Adipose tissue (tissue), 3 donors: Measurements from ENCODE around the gene DNAL4. TPM values are rescaled to one million over a fixed set of nuclear protein-coding genes. Genes with fewer than 3 reads are reported as not detected.

Experiments used
- H3K27ac ChIP-seq: one replicate; pipeline ENCODE4 v1.5.1; 2013; ENCODE audit warnings: low read depth, low read length
- WGBS, 3 donors: extraction: QIAGEN DNeasy Blood & Tissue Kit; methylation state at CpG; one replicate each; pipeline ENCODE4 v1.1.7; 2013; 5-methylcytosine and 5-hydroxymethylcytosine counted together
- polyA plus RNA-seq, 3 donors: library from polyadenylated mRNA; stranded (reverse); fragments of 200-250 nt; gene quantifications; one replicate each; pipeline ENCODE4 v1.2.3, GENCODE V29; 2013
- donor health status: healthy with polysubstance abuse.
- donor health status: Bipolar disorder and iron deficiency.
- donor health status: healthy.

DNAL4 gene
- polyA plus RNA-seq, 3 donors, result 11.6 to 16.0 (median 14.2) TPM

DNA sequence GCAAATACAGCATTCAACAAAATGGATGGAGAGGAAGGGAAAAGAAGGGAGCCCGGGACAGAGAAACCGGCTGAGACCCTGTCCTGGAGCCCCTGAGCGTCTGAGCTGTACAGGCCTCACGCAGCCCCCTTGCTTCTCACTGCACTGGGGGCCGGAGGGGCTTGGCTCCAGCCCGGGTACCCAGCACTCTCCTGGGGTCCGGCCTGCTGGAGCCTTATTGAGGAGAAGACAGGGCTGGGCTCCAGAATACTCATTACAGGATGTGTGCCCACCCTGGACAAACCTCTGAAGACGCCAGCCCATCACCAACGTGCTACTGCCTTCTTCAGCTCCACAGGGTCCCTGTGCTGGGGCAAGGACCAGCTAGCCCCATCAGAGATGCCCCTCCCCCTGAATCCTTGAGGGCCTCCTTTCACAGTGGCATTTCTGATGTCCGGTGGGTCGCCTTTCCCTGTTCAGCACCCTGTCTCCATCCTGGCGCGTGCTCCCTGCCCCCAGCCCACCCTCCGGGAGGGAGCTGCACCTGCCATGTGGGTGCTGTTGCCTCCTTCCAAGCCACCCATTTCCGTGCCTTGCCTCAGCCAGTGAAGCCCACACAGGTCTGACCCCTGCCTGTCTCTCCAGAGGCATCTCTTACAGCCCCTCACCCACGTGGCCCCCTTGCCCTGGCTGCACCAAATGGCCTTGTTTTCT, 23.5 kb downstream of the DNAL4 start:
- no peak overlapping the region for H3K27ac ChIP-seq
- WGBS, 3 donors, result 91 to 94% (median 93%) methylated on average over 16 of the region's 16 CpGs

DNA sequence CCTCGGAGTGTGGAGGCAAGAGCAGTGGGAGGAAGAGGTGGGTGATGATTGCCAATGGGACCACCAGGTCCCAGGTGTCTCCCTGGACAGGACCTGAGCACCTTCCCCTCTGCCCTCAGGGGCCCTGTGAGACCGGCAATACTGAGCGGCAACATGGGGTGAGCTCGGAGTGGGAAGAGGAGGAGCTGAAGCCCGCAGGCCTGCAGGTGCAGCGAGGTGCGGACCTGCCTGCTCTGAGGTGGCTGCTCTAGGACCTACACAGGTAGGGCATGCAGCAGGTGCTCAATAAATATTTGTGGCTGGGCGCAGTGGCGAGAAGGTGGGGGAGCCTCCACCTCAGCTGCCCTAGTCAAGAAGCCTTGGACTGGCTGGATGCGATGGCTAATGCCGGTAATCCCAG, 25.9 kb downstream of the DNAL4 start:
- H3K27ac ChIP-seq, result no peak overlapping the region
- WGBS, 3 donors, result 89 to 96% (median 94%) methylated on average over 10 to 11 of the region's 11 CpGs

DNA sequence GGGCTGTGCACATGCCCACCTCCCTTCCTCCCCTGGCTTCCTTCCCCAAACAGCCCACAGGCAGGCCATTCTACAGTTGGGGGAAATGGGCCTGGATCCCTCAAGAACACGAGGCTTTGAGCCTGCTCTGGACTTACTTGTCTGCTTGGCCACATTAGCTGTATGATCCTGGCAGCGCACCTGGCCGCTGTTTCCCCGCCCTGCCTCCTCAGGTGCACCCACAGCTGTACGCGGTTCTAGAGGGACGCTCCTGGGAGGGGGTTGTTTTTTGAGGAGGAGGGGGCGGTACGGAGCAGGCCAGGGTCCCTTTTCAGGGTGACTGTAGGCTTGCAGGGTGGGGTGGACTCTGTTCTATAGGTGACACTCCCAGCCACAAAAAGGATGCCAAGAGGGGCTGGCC, 26.6 kb downstream of the DNAL4 start:
- H3K27ac ChIP-seq, result no peak overlapping the region
- 82 to 85% (median 83%) methylated on average over 9 of the region's 9 CpGs for WGBS, 3 donors

DNA sequence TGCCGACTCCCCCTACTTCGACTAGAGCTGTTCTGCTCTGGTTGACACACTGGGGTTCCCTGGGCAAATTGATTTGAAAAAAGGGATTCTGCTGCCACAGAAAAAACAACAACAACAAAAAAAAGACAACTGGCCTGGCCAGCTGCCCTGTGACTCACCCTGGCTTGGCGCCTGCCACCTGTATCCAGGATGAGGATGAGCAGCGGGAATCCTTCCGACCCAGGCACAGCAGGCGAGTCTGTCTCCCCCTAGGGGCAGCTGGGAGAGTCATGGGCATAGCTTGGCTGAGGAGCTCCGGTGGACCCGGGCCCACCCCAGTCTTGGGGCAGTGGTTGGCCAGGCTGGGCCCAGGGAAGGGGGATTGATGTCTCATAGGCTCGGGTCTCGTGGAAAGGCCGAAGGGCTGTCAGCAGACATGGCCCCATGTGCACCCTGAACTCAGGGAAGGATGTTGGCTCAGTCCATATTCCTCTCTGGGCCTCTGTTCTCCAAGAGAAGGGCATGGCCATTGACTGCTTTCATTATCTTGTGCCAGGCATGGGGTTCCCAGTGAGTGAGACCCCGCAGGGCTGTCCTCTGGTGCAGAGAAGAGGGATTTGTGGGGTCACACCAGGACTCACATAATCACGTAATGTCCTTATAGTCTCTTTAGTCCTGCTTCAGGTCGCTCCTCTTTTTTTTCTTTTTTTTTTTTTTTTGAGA, 27.7 kb downstream of the DNAL4 start:
- H3K27ac ChIP-seq, result no peak overlapping the region
- WGBS, 3 donors, result 44 to 57% (median 51%) methylated on average over 14 of the region's 14 CpGs

DNA sequence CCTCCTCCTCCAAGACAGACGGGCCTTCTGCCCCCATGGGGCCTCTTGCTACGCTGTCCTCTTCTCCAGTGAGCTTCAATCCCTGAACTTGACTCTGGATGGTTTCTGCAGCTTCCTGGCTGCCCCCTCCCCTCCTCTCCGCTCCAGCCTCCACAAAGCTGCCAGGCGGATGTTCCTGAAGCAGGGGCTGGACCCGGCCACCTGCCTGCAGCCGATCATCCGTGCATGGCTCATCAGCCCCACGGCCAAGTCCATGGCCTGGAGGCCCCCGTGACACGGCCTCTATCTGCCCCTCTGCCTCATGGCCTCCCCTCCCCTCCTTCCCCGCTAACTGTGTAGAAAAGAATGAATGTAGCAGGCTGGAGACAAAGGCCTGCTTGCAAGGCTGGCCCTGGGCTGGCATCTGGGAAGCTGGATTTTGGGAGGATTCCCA, 31.4 kb downstream of the DNAL4 start:
- H3K27ac ChIP-seq, result no peak overlapping the region
- WGBS, 3 donors, result 58 to 77% (median 71%) methylated on average over 11 of the region's 11 CpGs

DNA sequence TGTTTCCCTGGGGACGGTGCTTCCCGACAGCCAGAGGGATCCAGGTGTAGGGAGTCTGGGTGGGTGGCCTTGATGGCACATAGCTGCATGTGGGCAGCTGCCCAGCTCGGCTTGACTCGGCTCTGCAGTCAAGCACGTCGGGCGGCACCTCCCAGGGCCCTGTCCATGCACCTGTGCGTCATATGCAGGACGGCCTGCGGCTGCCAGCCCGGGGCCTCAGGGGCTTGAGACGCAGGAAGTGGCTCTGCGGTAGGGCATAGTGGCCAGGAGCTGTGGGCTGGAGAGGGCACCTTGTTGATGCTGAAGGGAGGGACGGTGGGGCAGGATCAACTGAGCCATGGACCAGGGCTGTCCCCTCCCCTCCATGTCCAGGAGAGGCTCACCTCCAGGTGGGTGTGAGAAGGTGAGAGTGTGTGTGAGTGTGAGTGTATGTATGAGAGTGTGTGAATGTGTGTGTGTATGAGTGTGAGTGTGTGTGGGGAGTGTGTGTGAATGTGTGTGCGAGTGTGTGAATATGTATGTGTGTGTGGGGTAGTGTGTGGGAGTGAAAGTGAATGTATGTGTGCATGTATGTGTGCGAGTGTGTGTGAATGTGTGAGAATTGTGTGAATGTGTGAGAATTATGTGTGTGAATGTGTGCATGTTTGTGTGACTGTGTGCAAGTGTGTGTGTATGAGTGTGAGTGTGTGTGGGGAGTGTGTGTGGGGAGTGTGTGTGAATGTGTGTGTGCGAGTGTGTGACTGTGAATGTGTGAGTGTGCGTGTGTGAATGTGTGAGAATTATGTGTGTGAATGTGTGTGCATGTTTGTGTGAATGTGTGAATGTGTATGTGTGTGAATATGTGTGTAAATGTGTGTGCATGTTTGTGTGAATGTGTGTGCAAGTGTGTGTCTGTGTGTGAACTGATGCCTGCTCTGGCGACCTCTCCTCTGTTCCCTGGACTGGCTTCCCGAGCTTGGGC, 32.5 kb downstream of the DNAL4 start:
- WGBS, 3 donors, result 68 to 76% (median 74%) methylated on average over 20 of the region's 20 CpGs
- no peak overlapping the region for H3K27ac ChIP-seq

DNA sequence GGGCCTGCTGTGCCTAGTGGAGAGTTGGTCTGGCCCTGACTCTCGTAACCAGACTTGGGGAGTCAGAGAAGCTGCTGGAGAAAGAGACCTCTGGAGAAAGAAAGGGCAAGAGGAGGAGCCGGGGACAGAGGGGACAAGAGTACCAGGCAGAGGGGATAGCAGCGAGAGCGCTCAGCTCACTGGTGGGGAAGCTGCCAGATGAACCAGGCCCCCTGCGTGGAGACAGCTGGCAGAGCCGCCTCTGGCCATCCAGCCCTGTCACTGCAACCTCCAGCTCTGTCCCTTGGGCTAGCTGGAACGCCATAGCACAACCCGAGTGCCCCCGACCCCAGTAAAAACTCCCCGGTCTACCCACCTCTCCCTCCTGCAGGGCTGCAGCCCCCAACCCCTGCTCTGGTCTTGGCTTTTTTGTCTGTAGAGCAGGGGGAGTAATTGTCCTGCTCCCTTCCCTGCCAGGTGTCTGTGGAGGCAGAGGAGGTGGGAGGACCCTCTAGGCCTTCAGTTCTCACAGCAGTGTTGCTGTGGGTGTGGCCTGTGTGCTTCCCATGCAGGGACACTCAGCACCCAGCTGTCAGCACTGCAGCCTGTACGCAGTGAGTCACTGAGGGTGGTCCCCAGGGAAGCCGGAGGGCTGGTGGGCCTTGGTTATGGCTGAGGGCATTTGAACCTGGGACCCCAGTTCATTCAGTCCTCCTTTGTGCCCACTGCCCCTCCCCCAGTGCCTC, 33.3 kb downstream of the DNAL4 start:
- H3K27ac ChIP-seq, result no peak overlapping the region
- 75 to 86% (median 84%) methylated on average over 11 to 12 of the region's 12 CpGs for WGBS, 3 donors

DNA sequence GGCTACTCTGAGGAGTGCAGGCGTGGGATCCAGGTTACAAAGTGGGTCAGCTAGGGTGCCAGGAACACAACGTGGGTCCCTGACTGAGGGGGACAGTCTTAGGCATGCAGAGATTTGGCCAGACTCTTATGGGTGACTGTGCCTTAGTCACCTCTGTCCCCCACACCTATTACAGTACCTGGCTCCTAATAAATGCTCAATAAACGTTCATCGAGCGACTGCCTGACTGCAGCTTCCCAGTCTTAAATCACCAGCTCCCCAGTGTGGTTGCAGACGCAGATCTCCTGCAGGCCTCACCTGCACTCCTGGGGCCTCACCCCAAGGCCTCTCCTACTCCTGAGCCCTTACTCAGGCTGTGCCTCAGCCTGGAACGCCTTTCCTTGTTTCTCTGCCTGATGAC, 34.9 kb downstream of the DNAL4 start:
- 86 to 91% (median 91%) methylated on average over 7 of the region's 7 CpGs for WGBS, 3 donors
- no peak overlapping the region for H3K27ac ChIP-seq

DNA sequence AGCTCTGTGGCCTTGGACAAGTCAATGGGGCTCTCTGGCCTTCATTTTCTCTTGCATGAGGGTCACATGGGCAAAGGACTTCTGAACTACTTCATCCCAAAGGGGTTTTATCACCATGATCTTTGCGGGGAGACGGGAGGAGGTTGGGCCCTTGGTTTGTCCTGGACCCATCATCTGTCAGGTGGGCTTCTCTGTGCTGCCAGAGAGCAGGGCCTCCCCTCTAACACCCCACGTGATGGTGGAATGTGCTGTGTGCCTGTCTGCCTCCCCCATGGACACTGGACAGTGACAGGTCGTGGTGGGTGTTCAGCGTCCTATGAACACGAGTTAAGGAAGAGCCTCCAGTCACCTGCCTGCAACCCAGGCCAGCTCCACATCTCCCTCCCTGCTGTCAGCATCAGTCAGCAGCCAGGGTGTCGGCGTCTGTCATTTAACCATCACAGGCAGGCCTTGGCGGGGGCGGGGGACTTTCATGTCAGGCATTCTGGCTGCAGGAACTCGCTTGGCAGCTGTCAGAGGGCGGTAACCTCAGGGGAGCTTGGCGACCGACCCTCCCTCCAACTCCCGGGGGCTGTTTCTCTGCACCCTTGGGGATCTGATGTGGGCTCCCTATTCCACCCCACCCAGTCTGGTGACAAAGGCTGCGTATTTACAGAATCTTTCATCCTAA, 35.5 kb downstream of the DNAL4 start:
- H3K27ac ChIP-seq, result no peak overlapping the region
- 81 to 83% (median 83%) methylated on average over 16 of the region's 16 CpGs for WGBS, 3 donors

DNA sequence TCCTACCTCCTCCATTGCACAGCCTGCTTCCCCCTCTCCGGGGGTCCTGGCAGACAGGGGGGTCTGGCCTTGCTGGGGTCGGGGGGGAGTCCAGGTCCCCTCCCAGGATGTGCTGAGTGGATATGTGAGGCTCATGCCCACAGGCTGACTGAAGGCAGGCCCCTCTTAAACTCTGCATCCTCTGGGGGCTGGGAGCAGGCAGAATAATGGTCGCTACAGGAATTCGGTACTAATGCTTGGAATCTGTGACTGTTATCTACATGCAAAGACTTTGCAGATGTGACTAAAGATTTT, 36.5 kb downstream of the DNAL4 start:
- WGBS, 3 donors, result 53 to 81% (median 58%) methylated on average over 4 of the region's 4 CpGs
- H3K27ac ChIP-seq, result no peak overlapping the region

DNA sequence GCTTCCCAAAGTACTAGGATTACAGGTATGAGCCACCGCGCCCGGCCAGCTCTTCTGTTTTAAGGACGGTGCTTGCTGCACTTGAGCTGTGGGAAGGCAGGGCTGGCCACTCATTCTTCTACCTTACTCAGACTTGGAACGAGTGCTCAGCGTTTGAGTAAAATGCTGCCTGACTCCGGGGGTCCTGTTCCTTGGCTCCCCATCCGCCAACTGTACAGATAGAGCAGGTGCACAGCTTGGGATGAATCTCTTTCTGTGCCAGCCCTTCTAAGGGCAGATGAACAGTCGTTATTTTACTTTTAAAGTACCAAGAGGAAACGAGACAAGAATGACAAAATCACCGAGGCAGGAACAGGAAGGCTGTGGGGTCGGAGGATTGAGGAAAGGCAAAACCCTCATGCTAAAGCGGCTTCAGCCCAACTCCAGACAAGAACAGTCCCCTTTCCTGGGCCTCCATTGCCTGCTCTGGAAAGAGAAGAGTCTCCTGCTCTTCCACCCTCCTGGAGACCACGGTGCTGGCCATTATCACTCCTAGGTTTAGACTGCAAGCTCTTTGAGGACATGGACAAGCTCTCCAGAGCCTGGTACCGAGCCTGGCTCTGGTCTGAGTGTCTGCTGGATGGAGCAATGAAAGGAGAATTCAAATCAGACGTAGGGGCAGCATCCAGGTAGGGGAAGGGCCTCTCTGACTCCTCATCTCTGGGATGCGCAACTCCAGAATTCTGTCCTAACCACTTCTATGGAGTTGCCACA, 37.1 kb downstream of the DNAL4 start:
- no peak overlapping the region for H3K27ac ChIP-seq
- WGBS, 3 donors, result 36 to 63% (median 38%) methylated on average over 17 of the region's 17 CpGs

DNA sequence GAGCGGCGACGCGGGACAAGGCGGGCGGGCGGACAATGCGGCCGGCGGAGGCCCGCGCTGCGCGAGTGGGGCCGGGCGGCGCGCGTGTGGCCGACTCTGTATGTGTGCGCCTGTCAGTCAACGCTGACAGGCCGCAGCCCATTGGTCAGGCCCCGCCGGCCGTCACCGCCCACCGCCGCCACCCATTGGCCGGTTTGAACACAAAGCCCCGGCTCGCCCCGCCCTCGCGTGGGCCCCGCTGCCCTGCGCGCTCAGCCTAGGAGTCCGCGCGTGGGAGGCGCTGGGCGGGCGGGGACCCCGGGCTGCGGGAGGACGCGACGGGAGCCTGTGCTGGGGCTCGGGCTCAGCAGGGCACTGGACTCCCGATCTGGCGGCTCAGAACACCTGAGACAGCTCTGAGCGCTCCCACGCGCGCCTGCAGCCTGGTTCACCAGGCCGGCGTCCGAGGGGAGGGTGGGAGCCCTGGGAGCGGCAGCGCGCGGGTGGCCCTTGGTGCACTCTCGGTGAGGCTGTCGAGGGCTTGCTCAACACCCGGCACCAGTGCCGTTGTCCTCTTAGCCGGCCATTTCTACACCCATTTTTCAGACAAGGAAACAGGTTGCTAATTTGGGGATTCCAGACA, 37.9 kb downstream of the DNAL4 start, which contains the start of gene SUN2:
SUN2 (minus strand) TSS at position 88 of the 622 bp plus-strand sequence. CDS start 3,370 bp downstream, outside the sequence.
- 0 to 1% (median 1%) methylated on average over 58 to 68 of the region's 68 CpGs for WGBS, 3 donors
- peak within 1 kb of the TSS; percentile 99 for H3K27ac ChIP-seq

DNA sequence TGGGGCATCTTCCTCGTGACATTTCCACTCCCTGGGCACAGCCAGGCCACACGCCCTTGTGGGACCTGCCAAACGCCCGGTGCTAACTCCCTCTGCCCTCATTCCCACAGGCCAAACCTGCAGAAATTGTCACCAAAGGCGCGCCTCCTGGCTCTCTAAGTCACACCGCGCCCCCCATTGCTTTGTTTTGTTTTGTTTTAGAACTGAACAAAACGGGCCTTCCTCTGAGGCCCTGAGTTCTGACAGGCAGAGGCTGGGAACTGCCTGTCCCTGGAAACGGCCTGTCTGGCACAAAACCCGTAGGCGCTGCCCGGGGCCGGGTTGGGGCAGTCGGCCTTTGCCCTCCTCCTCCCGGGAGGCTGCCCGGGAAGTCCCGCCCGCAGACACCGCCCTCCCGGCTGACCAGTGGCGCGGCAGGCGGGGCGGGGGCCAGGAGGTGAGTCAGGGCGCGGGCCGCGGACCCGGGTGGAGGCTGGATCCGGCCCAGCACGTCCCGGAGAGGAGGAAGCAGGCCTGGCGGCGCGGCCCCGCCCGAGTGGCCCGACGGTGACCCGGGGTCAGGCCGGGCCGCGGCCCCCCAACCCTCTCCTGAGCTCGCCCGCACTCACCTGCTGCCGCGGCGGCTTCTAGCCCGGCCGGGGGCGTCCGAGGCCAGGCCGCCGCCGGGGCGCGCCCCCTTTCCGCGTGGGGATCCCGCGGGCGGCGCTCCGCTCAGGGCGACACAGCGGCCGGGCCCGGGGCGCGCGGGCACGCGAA, 38.6 kb downstream of the DNAL4 start:
- H3K27ac ChIP-seq, result peak overlapping the region; percentile 99
- WGBS, 3 donors, result 0 to 1% (median 0%) methylated on average over 39 to 73 of the region's 74 CpGs

DNA sequence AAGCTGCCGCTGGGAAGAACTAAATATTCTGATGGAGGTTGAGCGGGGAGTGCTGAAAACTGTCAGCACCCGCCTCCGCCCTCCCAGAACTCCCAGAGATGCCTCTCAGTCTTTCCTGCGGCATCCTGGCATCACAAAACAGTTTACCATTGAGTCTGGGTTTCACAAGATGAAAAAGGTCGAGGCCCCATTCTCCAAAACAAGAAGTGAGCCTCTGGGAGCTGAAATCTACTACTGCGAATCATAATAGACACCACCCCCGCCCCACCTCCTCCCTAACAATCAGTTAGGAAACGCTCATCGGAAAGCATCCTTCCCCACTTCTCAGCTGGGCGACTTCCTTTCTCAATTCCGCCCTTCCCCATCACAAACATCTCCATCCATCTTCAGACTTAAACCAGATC, 39.2 kb downstream of the DNAL4 start:
- WGBS, 3 donors, result 4 to 19% (median 5%) methylated on average over 12 of the region's 12 CpGs
- peak overlapping the region; percentile 60 for H3K27ac ChIP-seq

DNA sequence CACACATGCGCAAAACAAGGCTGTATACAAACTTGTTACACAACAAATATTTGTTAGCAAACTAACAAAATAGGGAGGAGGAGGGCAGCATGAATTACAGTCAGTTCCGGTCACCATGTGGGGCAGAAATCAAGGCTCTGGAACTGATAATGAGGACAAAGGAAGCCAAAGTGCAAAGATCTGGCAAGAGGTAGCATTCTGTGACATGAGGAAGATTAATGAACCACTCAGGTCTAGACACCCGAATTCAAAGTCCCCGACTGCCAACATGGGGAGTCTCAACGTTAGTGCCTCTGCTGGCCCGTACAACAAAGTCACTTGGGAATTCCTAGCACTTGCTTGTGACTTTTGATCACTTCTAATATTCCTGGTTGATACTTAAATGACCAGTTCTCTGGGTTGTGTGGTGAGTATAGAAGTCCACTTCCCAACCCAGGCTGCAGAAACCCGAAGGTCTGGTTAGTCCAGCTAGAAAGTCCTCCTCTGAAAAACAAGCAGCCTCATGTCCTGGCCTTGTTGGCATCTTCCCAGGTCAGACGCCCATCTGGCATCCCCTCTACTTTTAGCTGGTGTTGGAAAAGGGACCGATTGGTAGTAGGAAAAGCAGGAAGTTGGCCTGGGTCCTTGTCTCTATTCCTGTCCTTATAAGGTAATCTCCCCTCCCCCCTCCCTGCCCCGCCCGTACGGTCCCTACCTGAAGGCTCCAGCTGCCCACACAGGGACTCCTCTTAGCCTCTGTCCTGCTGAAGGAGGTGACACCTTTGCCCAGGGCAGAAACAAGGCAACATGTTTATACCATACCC, 39.8 kb downstream of the DNAL4 start:
- WGBS, 3 donors, result 10 to 19% (median 17%) methylated on average over 11 to 12 of the region's 12 CpGs
- peak overlapping the region; percentile 60 for H3K27ac ChIP-seq
